Type B pancreatic cell (in vitro differentiated cells): Measurements from ENCODE around the gene CLCN6. TPM values are rescaled to one million over a fixed set of nuclear protein-coding genes. Genes with fewer than 3 reads are reported as not detected.
A peak's percentile ranks its signal among the peaks of the same experiment; 100 is the strongest.

Source experiments
- DNase-seq: peaks from one replicate; pipeline ENCODE4 v3.0.0; 2021; ENCODE audit warnings: mixed read lengths; ENCODE audit not compliant: unreplicated experiment; ENCODE audit errors: extremely low spot score
- H3K27ac Mint-ChIP-seq: 2 replicates; pipeline ENCODE4 v1.8.0; 2021; ENCODE audit warnings: mild to moderate bottlenecking, mixed read lengths
- H3K27me3 Mint-ChIP-seq: 2 replicates; pipeline ENCODE4 v1.8.0; 2021; ENCODE audit warnings: mixed read lengths
- H3K36me3 Mint-ChIP-seq: 2 replicates; pipeline ENCODE4 v1.8.0; 2021; ENCODE audit warnings: mixed read lengths
- H3K4me1 Mint-ChIP-seq: one replicate; pipeline ENCODE4 v1.8.0; 2021; ENCODE audit warnings: mixed read lengths; ENCODE audit not compliant: unreplicated experiment
- H3K4me3 Mint-ChIP-seq: 2 replicates; pipeline ENCODE4 v1.8.0; 2021; ENCODE audit warnings: mild to moderate bottlenecking, mixed read lengths
- H3K9me3 Mint-ChIP-seq: 2 replicates; pipeline ENCODE4 v1.8.0; 2021; ENCODE audit warnings: mixed read lengths
- long read RNA-seq: library from polyadenylated mRNA; unstranded; transcript quantifications from one replicate; pipeline ENCODE4 v2.0.0, GENCODE V29; 2020
- total RNA-seq: library from RNA; stranded (reverse); gene quantifications from 2 replicates; pipeline ENCODE4 v1.2.1, GENCODE V29; 2021; ENCODE audit warnings: low replicate concordance
- TF ChIP-seq, protein P1 (sequence below): fragments of 200-600 bp; sonication (generic); conservative IDR thresholded peaks from 2 replicates; pipeline ENCODE4 v1.5.0; 2021; ENCODE audit warnings: antibody characterized with exemption, mild to moderate bottlenecking

The CLCN6 gene, protein sequence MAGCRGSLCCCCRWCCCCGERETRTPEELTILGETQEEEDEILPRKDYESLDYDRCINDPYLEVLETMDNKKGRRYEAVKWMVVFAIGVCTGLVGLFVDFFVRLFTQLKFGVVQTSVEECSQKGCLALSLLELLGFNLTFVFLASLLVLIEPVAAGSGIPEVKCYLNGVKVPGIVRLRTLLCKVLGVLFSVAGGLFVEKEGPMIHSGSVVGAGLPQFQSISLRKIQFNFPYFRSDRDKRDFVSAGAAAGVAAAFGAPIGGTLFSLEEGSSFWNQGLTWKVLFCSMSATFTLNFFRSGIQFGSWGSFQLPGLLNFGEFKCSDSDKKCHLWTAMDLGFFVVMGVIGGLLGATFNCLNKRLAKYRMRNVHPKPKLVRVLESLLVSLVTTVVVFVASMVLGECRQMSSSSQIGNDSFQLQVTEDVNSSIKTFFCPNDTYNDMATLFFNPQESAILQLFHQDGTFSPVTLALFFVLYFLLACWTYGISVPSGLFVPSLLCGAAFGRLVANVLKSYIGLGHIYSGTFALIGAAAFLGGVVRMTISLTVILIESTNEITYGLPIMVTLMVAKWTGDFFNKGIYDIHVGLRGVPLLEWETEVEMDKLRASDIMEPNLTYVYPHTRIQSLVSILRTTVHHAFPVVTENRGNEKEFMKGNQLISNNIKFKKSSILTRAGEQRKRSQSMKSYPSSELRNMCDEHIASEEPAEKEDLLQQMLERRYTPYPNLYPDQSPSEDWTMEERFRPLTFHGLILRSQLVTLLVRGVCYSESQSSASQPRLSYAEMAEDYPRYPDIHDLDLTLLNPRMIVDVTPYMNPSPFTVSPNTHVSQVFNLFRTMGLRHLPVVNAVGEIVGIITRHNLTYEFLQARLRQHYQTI
- 21.3 and 31.1 TPM in 2 replicates for total RNA-seq
- long read RNA-seq, partial matches to known transcripts = 0 of 12 reads
- long read RNA-seq, other reads (novel, unspliced or antisense) = 12 of 12 reads

DNA sequence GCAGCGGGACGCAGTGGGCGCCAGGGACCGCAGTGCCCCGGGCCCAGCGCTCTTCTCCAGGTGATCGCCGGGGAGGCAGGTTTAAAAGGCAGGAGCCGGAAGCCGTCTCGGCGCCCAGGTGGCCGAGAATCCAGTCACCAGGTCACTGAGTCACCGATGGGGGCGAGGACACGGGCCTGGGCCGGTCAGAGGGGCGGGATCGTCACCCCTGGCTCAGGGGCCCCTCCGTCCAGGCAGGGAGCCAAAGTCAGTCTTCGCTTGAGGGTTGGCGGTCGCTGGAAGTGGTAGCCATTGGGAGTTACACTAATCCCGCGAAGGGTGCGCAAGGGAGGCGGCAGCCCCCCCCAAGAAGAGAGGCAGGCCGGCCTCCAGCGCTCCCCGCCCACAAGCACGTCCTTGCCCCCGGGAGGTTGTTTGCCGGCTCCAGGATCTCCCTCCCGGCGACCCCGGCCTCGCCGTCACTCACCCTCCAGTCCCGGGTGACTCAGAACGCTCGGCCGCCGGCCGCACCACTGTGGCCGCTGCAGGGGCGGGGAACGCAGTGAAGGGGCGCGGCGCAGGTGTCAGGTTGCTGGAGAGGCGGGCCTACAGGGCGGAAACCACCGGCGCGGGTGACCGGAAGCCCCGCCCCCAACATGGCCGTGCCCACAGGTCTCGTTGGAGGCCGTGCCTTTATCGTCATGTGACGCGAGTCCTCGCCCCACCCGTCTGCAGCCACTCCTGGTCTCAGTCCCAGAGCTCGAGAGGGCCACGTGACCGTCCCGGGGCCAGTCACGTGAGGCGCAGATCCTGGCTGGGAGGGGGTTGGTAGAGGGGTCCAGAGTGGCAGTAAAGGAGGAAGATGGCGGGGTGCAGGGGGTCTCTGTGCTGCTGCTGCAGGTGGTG lies at the start of gene CLCN6, which contains the start of gene MTHFR:
Gene CLCN6, plus strand, starts transcription at position 770 of the 885 bp plus-strand sequence. Its CDS starts 72 bp downstream, at position 842.
Gene MTHFR, minus strand, starts transcription at position 543 of the 885 bp plus-strand sequence. CDS start 2,848 bp downstream, outside the sequence.
- H3K27me3 Mint-ChIP-seq = no peaks in the 10 kb centered on the region
- H3K4me1 Mint-ChIP-seq = peaks cover 39% of the 10 kb centered on the region
- peak within 1 kb of the TSS; percentile 100 for H3K27ac Mint-ChIP-seq
- H3K4me3 Mint-ChIP-seq = peak within 1 kb of the TSS; percentile 100
- no peaks in the 10 kb centered on the region for H3K9me3 Mint-ChIP-seq
- DNase-seq = peak; percentile 100
- H3K36me3 Mint-ChIP-seq = peaks cover 5% of the 10 kb centered on the region
- TF ChIP-seq, protein P1, sequence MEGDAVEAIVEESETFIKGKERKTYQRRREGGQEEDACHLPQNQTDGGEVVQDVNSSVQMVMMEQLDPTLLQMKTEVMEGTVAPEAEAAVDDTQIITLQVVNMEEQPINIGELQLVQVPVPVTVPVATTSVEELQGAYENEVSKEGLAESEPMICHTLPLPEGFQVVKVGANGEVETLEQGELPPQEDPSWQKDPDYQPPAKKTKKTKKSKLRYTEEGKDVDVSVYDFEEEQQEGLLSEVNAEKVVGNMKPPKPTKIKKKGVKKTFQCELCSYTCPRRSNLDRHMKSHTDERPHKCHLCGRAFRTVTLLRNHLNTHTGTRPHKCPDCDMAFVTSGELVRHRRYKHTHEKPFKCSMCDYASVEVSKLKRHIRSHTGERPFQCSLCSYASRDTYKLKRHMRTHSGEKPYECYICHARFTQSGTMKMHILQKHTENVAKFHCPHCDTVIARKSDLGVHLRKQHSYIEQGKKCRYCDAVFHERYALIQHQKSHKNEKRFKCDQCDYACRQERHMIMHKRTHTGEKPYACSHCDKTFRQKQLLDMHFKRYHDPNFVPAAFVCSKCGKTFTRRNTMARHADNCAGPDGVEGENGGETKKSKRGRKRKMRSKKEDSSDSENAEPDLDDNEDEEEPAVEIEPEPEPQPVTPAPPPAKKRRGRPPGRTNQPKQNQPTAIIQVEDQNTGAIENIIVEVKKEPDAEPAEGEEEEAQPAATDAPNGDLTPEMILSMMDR = no peak

DNA sequence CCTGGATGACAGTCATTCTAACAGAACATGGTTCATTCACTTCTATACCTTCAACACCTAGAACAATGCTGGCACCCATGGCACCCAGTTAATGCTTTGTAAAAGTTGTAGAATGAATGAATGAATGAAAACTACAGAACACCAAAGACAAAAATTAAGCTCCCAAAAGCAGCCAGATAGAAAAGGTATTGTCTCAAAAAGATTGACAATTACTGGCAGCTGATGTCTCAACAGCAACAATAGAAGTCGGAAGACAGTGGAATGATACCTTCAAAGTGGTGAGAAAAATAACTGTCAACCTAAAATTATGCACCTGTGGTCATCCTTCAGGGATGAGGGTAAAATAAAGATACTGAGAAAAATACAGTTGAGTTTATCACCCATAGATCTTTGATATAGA lies 48.9 kb upstream of the CLCN6 start:
- H3K36me3 Mint-ChIP-seq = no peaks in the 10 kb centered on the region
- DNase-seq = no peak
- H3K27ac Mint-ChIP-seq = no peak overlapping the region
- no peak overlapping the region for H3K4me3 Mint-ChIP-seq
- TF ChIP-seq, protein P1 = no peak
- peaks cover 14% of the 10 kb centered on the region for H3K27me3 Mint-ChIP-seq
- H3K4me1 Mint-ChIP-seq = peaks cover 7% of the 10 kb centered on the region
- H3K9me3 Mint-ChIP-seq = no peaks in the 10 kb centered on the region

DNA sequence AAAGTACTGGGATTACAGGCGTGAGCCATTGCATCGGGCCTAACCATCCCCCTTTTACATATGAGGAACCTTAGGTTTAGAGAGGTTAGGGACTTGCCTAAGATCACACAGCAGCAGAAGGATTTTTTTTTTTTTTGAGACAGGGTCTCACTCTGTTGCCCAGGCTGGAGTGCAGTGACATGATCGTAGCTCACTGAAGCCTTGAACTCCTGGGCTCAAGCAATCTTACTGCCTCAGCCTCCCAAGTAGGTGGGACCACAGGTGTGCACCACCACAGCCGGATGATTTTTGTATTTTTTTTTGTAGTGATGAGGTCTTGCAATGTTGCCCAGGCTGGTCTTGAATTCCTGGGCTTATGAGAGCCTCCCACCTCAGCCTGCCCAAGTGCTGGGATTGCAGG lies 46.2 kb upstream of the CLCN6 start:
- no peak overlapping the region for H3K4me3 Mint-ChIP-seq
- H3K36me3 Mint-ChIP-seq = no peaks in the 10 kb centered on the region
- H3K27me3 Mint-ChIP-seq = peaks cover 25% of the 10 kb centered on the region

DNA sequence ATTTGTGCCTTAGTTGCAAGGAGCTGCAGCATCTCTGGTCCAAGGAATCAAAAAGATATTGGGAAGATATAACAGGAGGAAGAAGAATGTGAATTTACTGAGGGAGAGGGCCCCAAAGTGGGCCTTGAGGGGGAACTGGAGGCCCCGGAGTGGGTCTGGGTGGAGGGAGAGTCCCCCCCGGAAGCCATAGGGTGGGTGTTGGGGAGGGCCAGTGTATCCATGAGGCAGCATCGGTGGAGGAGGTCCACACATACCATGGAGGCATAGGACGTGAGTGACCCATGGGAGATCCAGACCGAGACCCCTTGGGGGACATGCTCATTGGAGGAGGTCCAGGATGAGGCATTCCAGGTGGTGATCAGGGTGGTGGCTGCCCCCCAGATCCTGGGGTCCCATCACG lies 44.7 kb upstream of the CLCN6 start:
- TF ChIP-seq, protein P1 = no peak
- Mint-ChIP-seq H3K27ac (no peak overlapping the region), H3K27me3 (peaks cover 25% of the 10 kb centered on the region), H3K4me1 (peaks cover 12% of the 10 kb centered on the region), H3K36me3 (no peaks in the 10 kb centered on the region), H3K9me3 (no peaks in the 10 kb centered on the region), H3K4me3 (no peak overlapping the region)
- DNase-seq = no peak

More for the DNA sequence above, 46.2 kb upstream of the CLCN6 start:
- Mint-ChIP-seq H3K27ac (no peak overlapping the region), H3K4me1 (peaks cover 12% of the 10 kb centered on the region), H3K9me3 (no peaks in the 10 kb centered on the region)
- TF ChIP-seq, protein P1 = no peak
- no peak for DNase-seq

DNA sequence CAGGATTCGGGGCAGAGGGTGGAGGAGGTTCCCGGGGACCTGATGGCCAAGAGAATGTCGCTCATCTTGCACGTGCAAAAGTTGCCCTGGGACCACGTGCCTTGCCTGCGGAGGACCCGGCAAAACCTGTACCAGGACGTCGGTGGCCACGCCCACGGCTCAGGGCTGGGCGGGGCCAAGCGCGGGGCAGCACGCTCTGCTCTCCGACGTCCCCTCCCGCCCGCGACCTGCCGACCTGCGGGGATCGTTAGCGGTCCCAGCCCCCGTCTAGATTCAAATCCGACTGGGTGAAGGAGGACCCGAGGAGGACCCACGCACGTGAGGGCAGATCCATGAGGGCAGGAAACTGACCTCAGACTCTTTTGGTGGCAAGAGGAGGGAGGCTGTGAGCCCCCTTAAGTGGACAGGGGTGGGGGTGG lies 44.0 kb upstream of the CLCN6 start, which contains the start of gene C1orf167:
Gene C1orf167, plus strand, starts transcription at position 206 of the 419 bp plus-strand sequence. CDS start 2,208 bp downstream, outside the sequence.
- TF ChIP-seq, protein P1 = no peak
- no peak within 1 kb of the TSS for H3K27ac Mint-ChIP-seq
- H3K36me3 Mint-ChIP-seq = no peaks in the 10 kb centered on the region
- no peak within 1 kb of the TSS for H3K4me3 Mint-ChIP-seq
- DNase-seq = no peak
- peaks cover 25% of the 10 kb centered on the region for H3K27me3 Mint-ChIP-seq
- no peaks in the 10 kb centered on the region for H3K9me3 Mint-ChIP-seq
- H3K4me1 Mint-ChIP-seq = peaks cover 12% of the 10 kb centered on the region
